ENCODE results near the gene GATAD2A. TPM values are rescaled to one million over a fixed set of nuclear protein-coding genes. Genes with fewer than 3 reads are reported as not detected.

The GATAD2A gene
- total and polyA plus RNA-seq, 7 donors = 18.5 to 138 (median 30.2) TPM

GRCh38 chr19:19361075-19361594 lies 44.3 kb upstream of the GATAD2A start:
- peak in 2 of 4 donors; percentile 13 to 19 for TF ChIP-seq POLR2AphosphoS5 (IDR thresholded peaks at IDR 0.05)
- TF ChIP-seq POLR2A (IDR thresholded peaks at IDR 0.05) = no peak
- TF ChIP-seq, protein P1, sequence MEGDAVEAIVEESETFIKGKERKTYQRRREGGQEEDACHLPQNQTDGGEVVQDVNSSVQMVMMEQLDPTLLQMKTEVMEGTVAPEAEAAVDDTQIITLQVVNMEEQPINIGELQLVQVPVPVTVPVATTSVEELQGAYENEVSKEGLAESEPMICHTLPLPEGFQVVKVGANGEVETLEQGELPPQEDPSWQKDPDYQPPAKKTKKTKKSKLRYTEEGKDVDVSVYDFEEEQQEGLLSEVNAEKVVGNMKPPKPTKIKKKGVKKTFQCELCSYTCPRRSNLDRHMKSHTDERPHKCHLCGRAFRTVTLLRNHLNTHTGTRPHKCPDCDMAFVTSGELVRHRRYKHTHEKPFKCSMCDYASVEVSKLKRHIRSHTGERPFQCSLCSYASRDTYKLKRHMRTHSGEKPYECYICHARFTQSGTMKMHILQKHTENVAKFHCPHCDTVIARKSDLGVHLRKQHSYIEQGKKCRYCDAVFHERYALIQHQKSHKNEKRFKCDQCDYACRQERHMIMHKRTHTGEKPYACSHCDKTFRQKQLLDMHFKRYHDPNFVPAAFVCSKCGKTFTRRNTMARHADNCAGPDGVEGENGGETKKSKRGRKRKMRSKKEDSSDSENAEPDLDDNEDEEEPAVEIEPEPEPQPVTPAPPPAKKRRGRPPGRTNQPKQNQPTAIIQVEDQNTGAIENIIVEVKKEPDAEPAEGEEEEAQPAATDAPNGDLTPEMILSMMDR (IDR thresholded peaks at IDR 0.05) = peak; percentile 73 to 85 (median 80)
- no peak for TF ChIP-seq EP300 (IDR thresholded peaks at IDR 0.05)
- Histone ChIP-seq H3K27me3 (no peaks in the 10 kb centered on the region), H3K27ac (peak overlapping the region in 3 of 4 donors; percentile 49 to 66 (median 57)), H3K9me3 (no peaks in the 10 kb centered on the region), H3K36me3 (peaks cover 5 to 23% (median 8%) of the 10 kb centered on the region in 4 donors), H3K4me3 (no peak overlapping the region), H3K4me1 (peaks cover 0 to 14% (median 6%) of the 10 kb centered on the region in 4 donors)
- peak; percentile 88 for DNase-seq
- intact Hi-C loops (cut with DNase I) = no loop called here
- WGBS, 2 donors = 6 to 16% methylated on average over 14 of the region's 14 CpGs

GRCh38 chr19:19362075-19362474 lies 43.4 kb upstream of the GATAD2A start:
- 94% methylated on average over 4 of the region's 4 CpGs for WGBS, 2 donors
- DNase-seq = no peak
- TF ChIP-seq EP300 (IDR thresholded peaks at IDR 0.05) (no peak), POLR2AphosphoS5 (IDR thresholded peaks at IDR 0.05) (no peak), POLR2A (IDR thresholded peaks at IDR 0.05) (no peak)
- TF ChIP-seq, protein P1 (IDR thresholded peaks at IDR 0.05) = no peak
- intact Hi-C loops (cut with DNase I) = no loop called here
- H3K27me3 ChIP-seq = no peaks in the 10 kb centered on the region
- H3K4me3 ChIP-seq = no peak overlapping the region
- H3K9me3 ChIP-seq = no peaks in the 10 kb centered on the region
- H3K27ac ChIP-seq = peak overlapping the region in 1 of 4 donors; percentile 66
- peaks cover 0 to 20% (median 9%) of the 10 kb centered on the region in 4 donors for H3K4me1 ChIP-seq
- H3K36me3 ChIP-seq = peaks cover 0 to 13% (median under 1%) of the 10 kb centered on the region in 4 donors

DNA sequence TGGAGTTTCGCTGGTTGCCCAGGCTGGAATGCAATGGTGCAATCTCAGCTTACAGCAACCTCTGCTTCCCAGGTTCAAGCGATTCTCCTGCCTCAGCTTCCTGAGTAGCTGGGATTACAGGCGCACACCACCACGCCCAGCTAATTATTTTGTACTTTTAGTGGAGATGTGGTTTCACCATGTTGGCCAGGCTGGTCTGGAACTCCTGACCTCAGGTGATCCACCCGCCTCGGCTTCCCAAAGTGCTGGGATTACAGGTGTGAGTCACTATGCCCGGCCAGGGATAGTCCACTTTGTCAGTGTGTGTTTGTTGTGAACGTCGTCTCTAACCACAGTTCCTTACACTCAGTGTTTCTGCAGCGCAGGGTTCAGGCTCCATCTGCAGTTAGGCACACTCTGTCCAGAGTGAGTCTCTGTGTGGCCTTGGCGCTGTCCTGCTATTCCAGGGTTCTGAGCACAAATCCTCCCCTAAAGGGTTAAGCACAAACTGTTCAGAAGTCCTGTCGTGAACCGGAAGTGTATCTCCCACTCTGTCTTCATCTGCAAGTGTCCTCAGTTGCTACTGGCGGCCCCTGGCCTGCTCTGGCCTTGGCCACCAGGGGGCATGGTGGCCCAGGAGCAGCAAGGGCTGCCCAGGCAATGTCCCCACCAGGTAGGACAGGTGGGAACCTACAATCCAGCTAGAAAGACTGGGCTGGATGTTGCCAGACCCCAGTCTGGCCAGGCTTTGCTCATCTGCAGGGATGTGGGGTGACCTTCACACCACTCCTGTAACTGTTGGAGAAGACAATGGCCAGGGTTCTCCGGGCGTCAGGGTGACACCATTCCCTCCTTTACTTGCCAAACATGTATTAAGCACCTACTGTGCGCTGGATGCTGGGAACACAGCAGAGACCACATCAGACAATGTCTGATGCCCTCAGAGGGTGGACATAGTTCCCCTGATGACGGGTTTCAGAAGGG lies 38.8 kb upstream of the GATAD2A start:
- H3K27me3 ChIP-seq = no peaks in the 10 kb centered on the region
- no peak for TF ChIP-seq POLR2A (IDR thresholded peaks at IDR 0.05)
- TF ChIP-seq POLR2AphosphoS5 (IDR thresholded peaks at IDR 0.05) = peak in 1 of 4 donors; percentile 25
- TF ChIP-seq EP300 (IDR thresholded peaks at IDR 0.05) = no peak
- TF ChIP-seq, protein P1 (IDR thresholded peaks at IDR 0.05) = peak; percentile 88 to 96 (median 93)
- no peak overlapping the region for H3K4me3 ChIP-seq
- peaks cover 0 to 12% (median 5%) of the 10 kb centered on the region in 4 donors for H3K4me1 ChIP-seq
- H3K27ac ChIP-seq = peak overlapping the region in 3 of 4 donors; percentile 25 to 33 (median 27)
- H3K9me3 ChIP-seq = no peaks in the 10 kb centered on the region
- intact Hi-C loops (cut with DNase I) = loop anchor here (1.0 to 5.0 kb wide), 2 partner anchors 41 to 124 kb away; partner anchors contain the start of gene GATAD2A
- 26 to 48% methylated on average over 18 of the region's 18 CpGs for WGBS, 2 donors
- no peaks in the 10 kb centered on the region for H3K36me3 ChIP-seq
- DNase-seq = no peak

- no peak for DNase-seq
- TF ChIP-seq, protein P1 (IDR thresholded peaks at IDR 0.05) = no peak
- TF ChIP-seq POLR2A (IDR thresholded peaks at IDR 0.05) (no peak), EP300 (IDR thresholded peaks at IDR 0.05) (no peak), POLR2AphosphoS5 (IDR thresholded peaks at IDR 0.05) (no peak)
- Histone ChIP-seq H3K4me1 (peaks cover 0 to 12% (median 5%) of the 10 kb centered on the region in 4 donors), H3K9me3 (no peaks in the 10 kb centered on the region), H3K36me3 (no peaks in the 10 kb centered on the region), H3K4me3 (no peak overlapping the region), H3K27ac (no peak overlapping the region), H3K27me3 (no peaks in the 10 kb centered on the region)
- WGBS, 2 donors = 86 to 91% methylated on average over 7 of the region's 7 CpGs
- intact Hi-C loops (cut with DNase I) = loop anchor here (5.0 kb wide), 1 partner anchor 39 kb away; the partner anchor contains the start of gene GATAD2A
Observed at GRCh38 chr19:19368087-19368486, 37.4 kb upstream of the GATAD2A start.

Measured in sigmoid colon (tissue), 7 donors.